ENCODE measurements around the gene PARD3. TPM values are rescaled to one million over a fixed set of nuclear protein-coding genes. Genes with fewer than 3 reads are reported as not detected.

PARD3 gene
- total RNA-seq, 1 experiment from 2014 or later: 46.3 TPM

DNA sequence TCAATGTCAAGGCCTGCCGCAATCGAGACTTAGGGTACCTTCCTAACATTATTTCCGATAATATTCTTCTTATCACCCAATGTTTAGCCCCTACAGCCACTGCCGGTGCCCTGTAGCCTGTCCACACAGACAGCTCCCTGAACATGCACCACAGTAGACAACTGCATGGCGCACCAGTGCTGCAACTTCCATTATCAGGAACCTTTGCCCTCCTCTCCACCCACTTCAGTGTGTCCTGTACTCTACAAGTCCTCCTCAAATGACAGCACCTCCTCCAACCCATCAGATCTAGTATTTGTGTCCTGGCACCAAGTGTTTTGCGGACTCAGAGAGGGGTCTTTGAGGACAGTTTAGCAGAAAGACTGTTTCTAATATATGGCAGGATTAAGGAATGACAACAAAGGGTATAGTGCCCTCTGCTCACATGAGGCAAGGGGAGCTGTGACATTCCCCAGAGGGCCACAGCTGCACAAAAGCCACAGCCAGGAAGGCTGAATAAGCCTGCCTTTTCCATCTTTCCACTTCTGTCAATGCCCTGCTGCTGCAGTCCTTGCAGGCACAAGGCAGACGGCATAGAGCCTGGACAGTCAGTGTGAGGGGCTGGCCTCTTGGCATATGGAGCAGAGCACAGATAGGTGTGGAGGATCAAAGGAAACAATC is 335.4 kb downstream of the PARD3 start:
- H3K4me2 ChIP-seq (ENCODE audit: low read length): no peak overlapping the region
- no peaks in the 10 kb centered on the region for H4K20me1 ChIP-seq (ENCODE audit: insufficient read depth)
- ChIA-PET CTCF (no interaction called here), POLR2A (no interaction called here), RAD21 (ENCODE audit: low non-redundant PET in 1 of 2, low total read pairs in 2 of 2, uncharacterized antibody in 2 of 2, unreplicated experiment in 2 of 2) (no interaction called here)
- no TSS peak for BruUV-seq (replicated peaks)
- H3K9ac ChIP-seq (ENCODE audit: low read length): no peak overlapping the region
- intact Hi-C loops (cut with micrococcal nuclease): no loop called here
- H3K27ac ChIP-seq (ENCODE audit: low read depth, low read length): no peak overlapping the region
- no peak overlapping the region for H3K4me3 ChIP-seq (replicated peaks in 1 of 2; ENCODE audit: low read depth in 1 of 2, low read length in 2 of 2)
- H3K9me3 ChIP-seq (ENCODE audit: control insufficient read depth in 1 of 2, insufficient read depth in 1 of 2, low read depth in 1 of 2, low read length in 2 of 2): no peaks in the 10 kb centered on the region
- TF ChIP-seq EZH2 (IDR thresholded peaks at IDR 0.05) (no peak), EGR1 (IDR thresholded peaks at IDR 0.05; ENCODE audit: low read depth) (no peak), ZFX (IDR thresholded peaks at IDR 0.05) (no peak), POLR2AphosphoS5 (IDR thresholded peaks at IDR 0.05; ENCODE audit: low read depth, low read length) (no peak), FOSL1 (IDR thresholded peaks at IDR 0.05; ENCODE audit: low read depth) (no peak), TCF7L2 (IDR thresholded peaks at IDR 0.05; ENCODE audit: borderline replicate concordance, extremely low read depth, insufficient read depth, insufficient read length) (no peak), ZNF274 (IDR thresholded peaks at IDR 0.05; ENCODE audit: low read depth, low read length) (no peak), REST (IDR thresholded peaks at IDR 0.05; ENCODE audit: low read depth) (no peak), EZH2phosphoT487 (IDR thresholded peaks at IDR 0.05; ENCODE audit: borderline replicate concordance) (no peak), ZBTB33 (IDR thresholded peaks at IDR 0.05; ENCODE audit: extremely low read depth, insufficient replicate concordance, low read length) (no peak), SP1 (IDR thresholded peaks at IDR 0.05; ENCODE audit: low read depth) (no peak)
- TF ChIP-seq, protein P1, sequence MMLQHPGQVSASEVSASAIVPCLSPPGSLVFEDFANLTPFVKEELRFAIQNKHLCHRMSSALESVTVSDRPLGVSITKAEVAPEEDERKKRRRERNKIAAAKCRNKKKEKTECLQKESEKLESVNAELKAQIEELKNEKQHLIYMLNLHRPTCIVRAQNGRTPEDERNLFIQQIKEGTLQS (IDR thresholded peaks at IDR 0.05): no peak
- TF ChIP-seq, protein P2, sequence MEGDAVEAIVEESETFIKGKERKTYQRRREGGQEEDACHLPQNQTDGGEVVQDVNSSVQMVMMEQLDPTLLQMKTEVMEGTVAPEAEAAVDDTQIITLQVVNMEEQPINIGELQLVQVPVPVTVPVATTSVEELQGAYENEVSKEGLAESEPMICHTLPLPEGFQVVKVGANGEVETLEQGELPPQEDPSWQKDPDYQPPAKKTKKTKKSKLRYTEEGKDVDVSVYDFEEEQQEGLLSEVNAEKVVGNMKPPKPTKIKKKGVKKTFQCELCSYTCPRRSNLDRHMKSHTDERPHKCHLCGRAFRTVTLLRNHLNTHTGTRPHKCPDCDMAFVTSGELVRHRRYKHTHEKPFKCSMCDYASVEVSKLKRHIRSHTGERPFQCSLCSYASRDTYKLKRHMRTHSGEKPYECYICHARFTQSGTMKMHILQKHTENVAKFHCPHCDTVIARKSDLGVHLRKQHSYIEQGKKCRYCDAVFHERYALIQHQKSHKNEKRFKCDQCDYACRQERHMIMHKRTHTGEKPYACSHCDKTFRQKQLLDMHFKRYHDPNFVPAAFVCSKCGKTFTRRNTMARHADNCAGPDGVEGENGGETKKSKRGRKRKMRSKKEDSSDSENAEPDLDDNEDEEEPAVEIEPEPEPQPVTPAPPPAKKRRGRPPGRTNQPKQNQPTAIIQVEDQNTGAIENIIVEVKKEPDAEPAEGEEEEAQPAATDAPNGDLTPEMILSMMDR (IDR thresholded peaks at IDR 0.05 in 2 of 3, conservative IDR thresholded peaks at IDR 0.05 in 1 of 3; ENCODE audit: borderline replicate concordance in 1 of 3, insufficient read depth in 1 of 3, low read depth in 2 of 3, low read length in 2 of 3): no peak
- DNase-seq (ENCODE audit: low read depth, low spot score) (no peak), ATAC-seq (no peak)
- no peaks in the 10 kb centered on the region for H3K9me2 ChIP-seq (ENCODE audit: insufficient read depth)
- no peaks in the 10 kb centered on the region for H3K36me3 ChIP-seq (ENCODE audit: control insufficient read depth in 1 of 2, insufficient read depth in 2 of 2, low read length in 2 of 2)
- no peaks in the 10 kb centered on the region for H3K79me2 ChIP-seq (ENCODE audit: insufficient read depth, low read length)
- no peaks in the 10 kb centered on the region for H3K27me3 ChIP-seq (ENCODE audit: insufficient read depth, low read length)
- peaks cover 0 to 7% of the 10 kb centered on the region in 2 experiments; a peak in 2 of 4 replicates for H3K4me1 ChIP-seq (ENCODE audit: control insufficient read depth in 1 of 2, insufficient read depth in 2 of 2, low read length in 2 of 2)
- H2AFZ ChIP-seq (ENCODE audit: low read depth, low read length, poor library complexity, severe bottlenecking): no peak overlapping the region

Measured in HCT116 (cell line).